Vagina (tissue), 2 donors: ENCODE measurements around the gene GCSAML. TPM values are rescaled to one million over a fixed set of nuclear protein-coding genes. Genes with fewer than 3 reads are reported as not detected.

ENCODE experiments used
- DNase-seq, 2 donors: peaks; one replicate each; pipeline ENCODE4 v3.0.0-alpha.2; 2017; ENCODE audit errors: extremely low spot score in 2 of 2
- H3K27ac ChIP-seq: fragments of 200-600 bp; sonication (generic); one replicate; pipeline ENCODE4 v1.5.1; 2019
- H3K27me3 ChIP-seq: fragments of 200-600 bp; sonication (generic); one replicate; pipeline ENCODE4 v1.5.1; 2019
- H3K36me3 ChIP-seq, 2 donors: fragments of 200-600 bp; sonication (generic); one replicate each; pipeline ENCODE4 v1.5.1; 2017 to 2019
- H3K4me1 ChIP-seq: fragments of 200-600 bp; sonication (generic); one replicate; pipeline ENCODE4 v1.5.1; 2019
- H3K4me3 ChIP-seq, 2 donors: fragments of 200-600 bp; sonication (generic); 1 replicate in 1 of 2; 2 replicates in 1 of 2; pipeline ENCODE4 v1.5.1; 2016 to 2019
- H3K9me3 ChIP-seq: fragments of 200-600 bp; sonication (generic); one replicate; pipeline ENCODE4 v1.5.1; 2019
- POLR2A ChIP-seq, 2 donors: fragments of 450-650 bp; IDR thresholded peaks; one replicate each; pipeline ENCODE4 v1.6.1; 2017; ENCODE audit warnings: antibody characterized with exemption in 2 of 2, mild to moderate bottlenecking in 2 of 2, moderate library complexity in 2 of 2
- POLR2AphosphoS5 ChIP-seq, 2 donors: sonication (generic); formaldehyde crosslinking; IDR thresholded peaks; one replicate each; pipeline ENCODE4 v1.9.0; 2017; ENCODE audit warnings: antibody characterized with exemption in 2 of 2, mild to moderate bottlenecking in 2 of 2, low read depth in 1 of 2; ENCODE audit not compliant: insufficient read depth in 1 of 2
- intact Hi-C: fragments of 100-400 bp; cut with DNase I; formaldehyde crosslinking; loops from one replicate; pipeline ENCODE4 v1.15.1; 2023
- total RNA-seq: library from RNA; depleted of rRNA; stranded (reverse); fragments of >200 nt; gene quantifications from one replicate; pipeline ENCODE4 v1.2.3, GENCODE V29; 2016
- TF ChIP-seq, protein P1 (sequence below), 3 experiments: fragments of 450-650 bp in 2 of 3; fragments of 200-600 bp in 1 of 3; sonication (generic) in 1 of 3; IDR thresholded peaks; one replicate each; pipeline ENCODE4 v1.5.1; 2017 to 2019; ENCODE audit warnings: antibody characterized with exemption in 3 of 3, mild to moderate bottlenecking in 2 of 3, moderate library complexity in 2 of 3

Gene GCSAML
- total RNA-seq, 1 donor from 2014 or later, result not detected

DNA sequence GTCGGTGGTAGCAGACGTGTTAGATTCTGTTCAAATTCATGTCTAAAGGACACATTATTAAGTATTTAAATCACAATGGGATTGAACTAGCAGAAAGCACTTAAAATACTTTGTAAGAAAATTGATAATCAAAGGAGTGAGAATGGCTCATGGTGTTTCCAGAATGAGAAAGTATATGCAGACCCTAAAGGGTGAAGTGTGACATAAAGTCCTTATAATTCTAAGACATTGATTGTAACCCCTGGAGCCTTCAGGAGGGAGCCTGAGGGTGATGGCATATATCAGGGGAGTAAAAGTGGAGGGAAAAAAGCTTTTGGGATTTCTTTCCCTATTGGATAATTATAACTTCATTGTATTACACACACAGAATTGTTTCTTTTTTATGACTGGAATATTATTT is 12.6 kb upstream of the GCSAML start, which contains the start of gene OR2C3:
OR2C3 (minus strand) TSS at position 101 of the 400 bp plus-strand sequence. CDS start 3,929 bp downstream, outside the sequence.
- Histone ChIP-seq H3K27me3 (no peaks in the 10 kb centered on the region), H3K27ac (no peak within 1 kb of the TSS), H3K4me3 (no peak within 1 kb of the TSS), H3K4me1 (no peaks in the 10 kb centered on the region), H3K36me3 (no peaks in the 10 kb centered on the region), H3K9me3 (no peaks in the 10 kb centered on the region)
- intact Hi-C loops, result no loop called here
- TF ChIP-seq, protein P1, sequence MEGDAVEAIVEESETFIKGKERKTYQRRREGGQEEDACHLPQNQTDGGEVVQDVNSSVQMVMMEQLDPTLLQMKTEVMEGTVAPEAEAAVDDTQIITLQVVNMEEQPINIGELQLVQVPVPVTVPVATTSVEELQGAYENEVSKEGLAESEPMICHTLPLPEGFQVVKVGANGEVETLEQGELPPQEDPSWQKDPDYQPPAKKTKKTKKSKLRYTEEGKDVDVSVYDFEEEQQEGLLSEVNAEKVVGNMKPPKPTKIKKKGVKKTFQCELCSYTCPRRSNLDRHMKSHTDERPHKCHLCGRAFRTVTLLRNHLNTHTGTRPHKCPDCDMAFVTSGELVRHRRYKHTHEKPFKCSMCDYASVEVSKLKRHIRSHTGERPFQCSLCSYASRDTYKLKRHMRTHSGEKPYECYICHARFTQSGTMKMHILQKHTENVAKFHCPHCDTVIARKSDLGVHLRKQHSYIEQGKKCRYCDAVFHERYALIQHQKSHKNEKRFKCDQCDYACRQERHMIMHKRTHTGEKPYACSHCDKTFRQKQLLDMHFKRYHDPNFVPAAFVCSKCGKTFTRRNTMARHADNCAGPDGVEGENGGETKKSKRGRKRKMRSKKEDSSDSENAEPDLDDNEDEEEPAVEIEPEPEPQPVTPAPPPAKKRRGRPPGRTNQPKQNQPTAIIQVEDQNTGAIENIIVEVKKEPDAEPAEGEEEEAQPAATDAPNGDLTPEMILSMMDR (IDR thresholded peaks at IDR 0.05), result no peak
- TF ChIP-seq POLR2A (IDR thresholded peaks at IDR 0.05), result no peak
- no peak for TF ChIP-seq POLR2AphosphoS5 (IDR thresholded peaks at IDR 0.05; ENCODE audit: insufficient read depth in 1 of 2, low read depth in 1 of 2)
- no peak for DNase-seq

DNA sequence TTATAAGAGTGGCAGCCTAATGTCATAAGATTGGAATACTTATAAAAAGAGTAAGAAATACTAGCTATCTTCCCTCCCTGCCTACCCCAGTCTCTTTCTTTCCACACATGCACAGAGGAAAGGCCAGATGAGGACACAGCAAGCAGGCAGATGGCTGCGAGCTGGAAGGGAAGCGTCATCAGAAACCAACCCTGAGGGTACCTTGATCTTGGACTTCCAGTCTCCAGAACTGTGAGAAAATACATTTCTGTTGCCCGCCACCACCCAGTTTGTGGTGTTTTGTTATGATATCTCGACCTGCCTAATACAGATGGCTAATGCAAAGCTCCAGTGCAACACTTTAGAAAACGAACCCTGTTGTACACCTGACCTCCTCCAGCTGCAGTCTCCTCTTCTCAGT is 10.4 kb upstream of the GCSAML start:
- no peak for DNase-seq
- Histone ChIP-seq H3K9me3 (no peaks in the 10 kb centered on the region), H3K27ac (no peak overlapping the region), H3K4me3 (no peak overlapping the region), H3K4me1 (no peaks in the 10 kb centered on the region), H3K36me3 (no peaks in the 10 kb centered on the region), H3K27me3 (no peaks in the 10 kb centered on the region)
- no peak for TF ChIP-seq POLR2A (IDR thresholded peaks at IDR 0.05)
- TF ChIP-seq, protein P1 (IDR thresholded peaks at IDR 0.05), result no peak
- intact Hi-C loops, result no loop called here

DNA sequence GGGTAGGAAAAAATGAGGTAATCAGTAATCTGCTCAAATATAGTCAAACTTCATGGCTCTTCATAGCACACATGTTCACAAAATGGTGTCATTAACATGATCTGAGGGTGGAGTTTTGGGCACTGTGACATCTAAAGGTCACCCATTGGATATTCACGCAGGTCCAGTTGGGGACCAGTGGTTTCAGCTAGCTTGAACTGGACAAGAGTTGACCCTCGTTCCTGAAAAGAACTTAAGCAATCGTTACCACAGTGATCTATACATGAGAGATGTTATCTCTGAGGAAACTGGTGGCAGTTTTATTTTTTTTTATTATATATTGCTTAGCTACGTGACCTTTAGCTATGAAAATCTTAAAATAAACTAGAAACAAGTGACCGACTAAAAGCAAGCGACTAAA is 9.7 kb upstream of the GCSAML start:
- Histone ChIP-seq H3K4me3 (no peak overlapping the region), H3K36me3 (no peaks in the 10 kb centered on the region), H3K27me3 (no peaks in the 10 kb centered on the region), H3K4me1 (no peaks in the 10 kb centered on the region), H3K27ac (no peak overlapping the region), H3K9me3 (no peaks in the 10 kb centered on the region)
- no peak for DNase-seq
- intact Hi-C loops, result no loop called here
- TF ChIP-seq POLR2A (IDR thresholded peaks at IDR 0.05) (no peak), POLR2AphosphoS5 (IDR thresholded peaks at IDR 0.05; ENCODE audit: insufficient read depth in 1 of 2, low read depth in 1 of 2) (no peak)
- TF ChIP-seq, protein P1 (IDR thresholded peaks at IDR 0.05), result no peak

DNA sequence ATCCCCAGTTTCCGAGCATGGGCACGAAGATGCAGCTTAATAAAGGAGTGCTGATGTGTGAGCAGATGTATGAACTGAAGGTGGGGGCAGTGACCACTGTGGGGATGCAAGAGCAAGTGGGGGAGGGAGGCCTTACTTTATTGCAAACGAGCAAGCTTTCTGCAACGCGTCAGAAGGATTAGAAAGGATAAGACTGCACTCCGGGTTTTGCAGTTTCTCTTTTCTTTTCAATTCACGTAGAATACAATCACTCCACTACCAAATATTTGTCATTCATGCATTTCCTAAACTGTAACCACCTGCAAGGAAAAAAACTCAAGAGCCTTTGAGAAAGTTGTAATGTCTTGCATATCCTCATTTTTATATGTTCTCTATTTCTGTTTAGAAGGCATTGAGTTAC is 8.4 kb upstream of the GCSAML start:
- no peaks in the 10 kb centered on the region for H3K9me3 ChIP-seq
- no peaks in the 10 kb centered on the region for H3K27me3 ChIP-seq
- DNase-seq, result no peak
- H3K27ac ChIP-seq, result no peak overlapping the region
- intact Hi-C loops, result no loop called here
- H3K36me3 ChIP-seq, result no peaks in the 10 kb centered on the region
- no peaks in the 10 kb centered on the region for H3K4me1 ChIP-seq
- H3K4me3 ChIP-seq, result no peak overlapping the region
- TF ChIP-seq POLR2A (IDR thresholded peaks at IDR 0.05) (no peak), POLR2AphosphoS5 (IDR thresholded peaks at IDR 0.05; ENCODE audit: insufficient read depth in 1 of 2, low read depth in 1 of 2) (no peak)
- TF ChIP-seq, protein P1 (IDR thresholded peaks at IDR 0.05), result no peak

DNA sequence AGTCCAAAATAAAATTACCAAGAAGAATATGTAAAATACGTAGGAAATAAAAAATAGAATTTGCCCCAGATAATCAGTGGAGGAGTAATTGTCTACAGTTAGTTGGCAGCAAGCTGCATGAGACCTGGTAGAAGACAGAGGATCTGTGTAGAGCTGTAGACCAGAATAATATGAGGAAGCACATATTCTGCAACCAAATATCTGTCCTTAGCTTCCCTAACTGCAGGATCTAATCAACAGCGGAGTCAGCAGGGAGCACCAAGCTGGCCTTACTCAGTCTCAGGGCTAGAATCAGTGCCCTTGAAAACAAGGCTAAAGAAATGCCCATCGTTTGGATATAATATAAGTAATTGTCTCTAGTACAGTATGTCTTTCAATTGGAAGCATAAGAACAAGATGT is 6.1 kb upstream of the GCSAML start:
- Histone ChIP-seq H3K9me3 (no peaks in the 10 kb centered on the region), H3K36me3 (no peaks in the 10 kb centered on the region), H3K4me1 (no peaks in the 10 kb centered on the region), H3K27ac (no peak overlapping the region), H3K27me3 (no peaks in the 10 kb centered on the region), H3K4me3 (no peak overlapping the region)
- TF ChIP-seq POLR2AphosphoS5 (IDR thresholded peaks at IDR 0.05; ENCODE audit: insufficient read depth in 1 of 2, low read depth in 1 of 2) (no peak), POLR2A (IDR thresholded peaks at IDR 0.05) (no peak)
- TF ChIP-seq, protein P1 (IDR thresholded peaks at IDR 0.05), result no peak
- intact Hi-C loops, result no loop called here
- no peak for DNase-seq
